ENCODE measurements around the gene VPS51.
"Not testable (repeated sequence)": the region's sequence is repeated elsewhere in the genome, so short reads cannot be mapped to it uniquely, and the experiment has no call there.

Gene VPS51

GRCh38 chr11:65136515-65137096, 40.6 kb downstream of the VPS51 start:
- no peak for DNase-seq

GRCh38 chr11:65141896-65142494, 46.0 kb downstream of the VPS51 start:
- no peak for DNase-seq

- DNase-seq, result no peak
Observed at GRCh38 chr11:65147352-65148075, 51.5 kb downstream of the VPS51 start.

- DNase-seq, result no peak
Observed at GRCh38 chr11:65148657-65149056, 52.6 kb downstream of the VPS51 start.

- not testable (repeated sequence) for DNase-seq
Observed at GRCh38 chr11:65150131-65150508, 54.1 kb downstream of the VPS51 start.

GRCh38 chr11:65150509-65151299, 54.7 kb downstream of the VPS51 start:
- DNase-seq, result peak; percentile 98

GRCh38 chr11:65151331-65151899, 55.4 kb downstream of the VPS51 start:
- no peak for DNase-seq

GRCh38 chr11:65152122-65152521, 56.1 kb downstream of the VPS51 start:
- no peak for DNase-seq

- DNase-seq, result no peak
Observed at GRCh38 chr11:65156256-65156655, 60.2 kb downstream of the VPS51 start.

- no peak for DNase-seq
Observed at GRCh38 chr11:65156926-65157325, 60.9 kb downstream of the VPS51 start.

GRCh38 chr11:65157336-65157735, 61.3 kb downstream of the VPS51 start:
- no peak for DNase-seq

GRCh38 chr11:65159012-65159411, 63.0 kb downstream of the VPS51 start:
- DNase-seq, result no peak

GRCh38 chr11:65160643-65161042, 64.6 kb downstream of the VPS51 start:
- no peak for DNase-seq

All from DMS53 (cell line).